ENCODE results near the gene CENPP. TPM values are rescaled to one million over a fixed set of nuclear protein-coding genes. Genes with fewer than 3 reads are reported as not detected.

CENPP gene
- total RNA-seq, 4 donors from 2014 or later, result 0.37 to 7.1 (median 3.2) TPM

DNA sequence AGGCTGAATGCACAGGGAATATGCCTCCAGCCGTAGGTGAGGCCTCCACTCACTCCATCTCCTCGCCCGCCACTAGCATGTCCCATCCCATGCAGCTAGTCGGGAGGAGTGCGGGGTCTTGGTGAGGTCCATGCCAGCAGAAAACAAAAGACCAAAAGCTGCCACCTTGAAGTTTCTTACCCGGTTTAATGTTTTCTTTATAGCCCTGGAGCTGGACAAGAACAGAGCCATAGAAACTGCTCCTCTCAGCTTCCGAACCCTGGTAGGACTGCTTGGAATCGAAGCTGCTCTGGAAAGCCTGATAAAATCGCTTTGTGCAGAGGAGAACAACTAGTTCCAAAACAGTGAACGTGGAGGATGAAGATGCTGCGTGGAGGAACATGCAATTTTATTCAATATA is 287.1 kb downstream of the CENPP start:
- no peak for TF ChIP-seq EP300 (IDR thresholded peaks at IDR 0.05; ENCODE audit: low read depth)
- TF ChIP-seq, protein P1, sequence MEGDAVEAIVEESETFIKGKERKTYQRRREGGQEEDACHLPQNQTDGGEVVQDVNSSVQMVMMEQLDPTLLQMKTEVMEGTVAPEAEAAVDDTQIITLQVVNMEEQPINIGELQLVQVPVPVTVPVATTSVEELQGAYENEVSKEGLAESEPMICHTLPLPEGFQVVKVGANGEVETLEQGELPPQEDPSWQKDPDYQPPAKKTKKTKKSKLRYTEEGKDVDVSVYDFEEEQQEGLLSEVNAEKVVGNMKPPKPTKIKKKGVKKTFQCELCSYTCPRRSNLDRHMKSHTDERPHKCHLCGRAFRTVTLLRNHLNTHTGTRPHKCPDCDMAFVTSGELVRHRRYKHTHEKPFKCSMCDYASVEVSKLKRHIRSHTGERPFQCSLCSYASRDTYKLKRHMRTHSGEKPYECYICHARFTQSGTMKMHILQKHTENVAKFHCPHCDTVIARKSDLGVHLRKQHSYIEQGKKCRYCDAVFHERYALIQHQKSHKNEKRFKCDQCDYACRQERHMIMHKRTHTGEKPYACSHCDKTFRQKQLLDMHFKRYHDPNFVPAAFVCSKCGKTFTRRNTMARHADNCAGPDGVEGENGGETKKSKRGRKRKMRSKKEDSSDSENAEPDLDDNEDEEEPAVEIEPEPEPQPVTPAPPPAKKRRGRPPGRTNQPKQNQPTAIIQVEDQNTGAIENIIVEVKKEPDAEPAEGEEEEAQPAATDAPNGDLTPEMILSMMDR (IDR thresholded peaks at IDR 0.05), result no peak
- no peak for TF ChIP-seq POLR2A (IDR thresholded peaks at IDR 0.05)
- TF ChIP-seq POLR2AphosphoS5 (IDR thresholded peaks at IDR 0.05), result no peak
- no peak overlapping the region for H3K4me3 ChIP-seq
- H3K4me1 ChIP-seq, result peaks cover 4 to 44% (median 11%) of the 10 kb centered on the region in 4 donors
- H3K36me3 ChIP-seq, result no peaks in the 10 kb centered on the region
- in situ Hi-C loops (cut with MboI; ENCODE audit: low pct_ligation_motif_present in 1 of 4, low pct_unique_long_range_greater_than_20kb in 1 of 4, low sequenced_read_pairs in 3 of 4), result no loop called here
- intact Hi-C loops (cut with DNase I; ENCODE audit: low total_unique reads), result loop anchor here (10.0 kb wide), 1 partner anchor 108 kb away; no protein-coding TSS in a partner anchor
- no peaks in the 10 kb centered on the region for H3K27me3 ChIP-seq
- no peaks in the 10 kb centered on the region for H3K9me3 ChIP-seq
- WGBS, 2 donors (ENCODE audit: low coverage in 1 of 2), result 85 to 91% methylated on average over 10 to 11 of the region's 11 CpGs
- no peak overlapping the region for H3K27ac ChIP-seq
- no peak for DNase-seq

DNA sequence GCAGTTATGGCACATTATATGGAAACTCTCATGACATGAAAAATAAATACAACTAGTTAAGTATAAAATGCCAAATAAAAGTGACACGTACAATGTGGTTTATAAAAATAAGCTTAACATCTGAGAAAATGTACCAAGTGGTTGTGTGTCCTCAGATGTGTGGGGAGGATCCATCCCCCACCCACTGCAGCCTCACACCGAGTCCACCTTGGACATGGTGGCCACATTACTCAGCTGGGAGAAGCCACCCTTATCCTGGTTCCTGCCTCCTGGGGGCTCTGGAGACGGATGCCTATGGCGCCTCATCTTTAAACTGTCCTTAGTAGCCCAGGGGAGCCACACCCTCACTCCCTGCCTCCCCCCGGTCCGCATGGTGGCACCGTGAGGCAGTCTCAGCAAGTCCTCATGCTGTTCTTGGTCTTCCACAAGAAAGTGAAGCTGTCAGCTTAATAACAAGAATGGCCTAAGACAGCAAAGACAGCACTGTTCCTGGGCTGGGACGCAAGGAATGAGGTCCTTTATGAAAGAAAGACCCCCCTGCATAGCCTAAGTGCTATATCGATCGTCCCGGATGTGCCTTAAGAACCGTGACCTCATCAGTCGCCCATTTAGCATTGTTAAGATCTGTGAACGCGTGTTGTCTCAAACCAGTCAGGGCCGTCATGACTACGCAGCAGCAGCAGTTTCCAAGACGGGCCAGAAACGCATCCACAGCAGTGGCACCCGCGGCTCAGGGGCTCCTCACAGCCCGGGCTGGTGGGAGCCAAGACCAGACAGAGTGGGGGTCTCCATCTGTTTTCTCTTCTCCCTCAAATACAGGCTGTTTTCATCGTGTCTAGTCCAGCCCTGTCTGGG is 287.7 kb downstream of the CENPP start:
- Histone ChIP-seq H3K27ac (no peak overlapping the region), H3K9me3 (no peaks in the 10 kb centered on the region), H3K4me3 (no peak overlapping the region), H3K4me1 (peaks cover 4 to 48% (median 12%) of the 10 kb centered on the region in 4 donors), H3K36me3 (no peaks in the 10 kb centered on the region), H3K27me3 (no peaks in the 10 kb centered on the region)
- 98% methylated on average over 16 to 23 of the region's 23 CpGs for WGBS, 2 donors (ENCODE audit: low coverage in 1 of 2)
- in situ Hi-C loops (cut with MboI; ENCODE audit: low pct_ligation_motif_present in 1 of 4, low pct_unique_long_range_greater_than_20kb in 1 of 4, low sequenced_read_pairs in 3 of 4), result no loop called here
- no peak for TF ChIP-seq POLR2A (IDR thresholded peaks at IDR 0.05)
- TF ChIP-seq EP300 (IDR thresholded peaks at IDR 0.05; ENCODE audit: low read depth), result no peak
- TF ChIP-seq, protein P1 (IDR thresholded peaks at IDR 0.05), result no peak
- no peak for TF ChIP-seq POLR2AphosphoS5 (IDR thresholded peaks at IDR 0.05)
- no peak for DNase-seq
- intact Hi-C loops (cut with DNase I; ENCODE audit: low total_unique reads), result loop anchor here (10.0 kb wide), 1 partner anchor 109 kb away; no protein-coding TSS in a partner anchor

DNA sequence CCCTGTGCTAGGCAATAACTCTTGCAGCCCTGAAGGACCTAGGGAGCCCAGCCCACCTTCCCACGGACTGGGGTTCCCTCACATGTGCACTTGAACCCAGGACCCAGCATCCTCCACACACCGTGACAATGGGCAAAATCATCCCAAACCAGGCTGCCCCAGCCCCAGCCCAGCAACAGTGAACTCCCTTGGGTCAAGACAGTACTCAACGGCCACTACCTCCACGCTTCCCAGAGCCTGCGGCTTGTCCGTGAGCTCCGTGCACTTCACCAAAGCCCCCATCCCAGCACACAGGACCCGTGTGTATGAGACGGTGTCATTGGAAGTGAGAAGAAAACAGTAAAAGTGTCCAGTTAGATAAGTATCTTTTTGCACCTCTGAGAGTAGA is 288.4 kb downstream of the CENPP start:
- no peak for TF ChIP-seq POLR2AphosphoS5 (IDR thresholded peaks at IDR 0.05)
- TF ChIP-seq POLR2A (IDR thresholded peaks at IDR 0.05), result no peak
- TF ChIP-seq, protein P1 (IDR thresholded peaks at IDR 0.05), result no peak
- no peak for TF ChIP-seq EP300 (IDR thresholded peaks at IDR 0.05; ENCODE audit: low read depth)
- no peak for DNase-seq
- Histone ChIP-seq H3K4me1 (peaks cover 2 to 47% (median 10%) of the 10 kb centered on the region in 4 donors), H3K9me3 (no peaks in the 10 kb centered on the region), H3K4me3 (no peak overlapping the region), H3K36me3 (no peaks in the 10 kb centered on the region), H3K27me3 (no peaks in the 10 kb centered on the region), H3K27ac (peak overlapping the region in 1 of 4 donors; percentile 36)
- intact Hi-C loops (cut with DNase I; ENCODE audit: low total_unique reads) (loop anchor here (10.0 kb wide), 1 partner anchor 109 kb away; no protein-coding TSS in a partner anchor), in situ Hi-C loops (cut with MboI; ENCODE audit: low pct_ligation_motif_present in 1 of 4, low pct_unique_long_range_greater_than_20kb in 1 of 4, low sequenced_read_pairs in 3 of 4) (no loop called here)
- WGBS, 2 donors (ENCODE audit: low coverage in 1 of 2), result 81 to 98% methylated on average over 3 to 9 of the region's 9 CpGs

DNA sequence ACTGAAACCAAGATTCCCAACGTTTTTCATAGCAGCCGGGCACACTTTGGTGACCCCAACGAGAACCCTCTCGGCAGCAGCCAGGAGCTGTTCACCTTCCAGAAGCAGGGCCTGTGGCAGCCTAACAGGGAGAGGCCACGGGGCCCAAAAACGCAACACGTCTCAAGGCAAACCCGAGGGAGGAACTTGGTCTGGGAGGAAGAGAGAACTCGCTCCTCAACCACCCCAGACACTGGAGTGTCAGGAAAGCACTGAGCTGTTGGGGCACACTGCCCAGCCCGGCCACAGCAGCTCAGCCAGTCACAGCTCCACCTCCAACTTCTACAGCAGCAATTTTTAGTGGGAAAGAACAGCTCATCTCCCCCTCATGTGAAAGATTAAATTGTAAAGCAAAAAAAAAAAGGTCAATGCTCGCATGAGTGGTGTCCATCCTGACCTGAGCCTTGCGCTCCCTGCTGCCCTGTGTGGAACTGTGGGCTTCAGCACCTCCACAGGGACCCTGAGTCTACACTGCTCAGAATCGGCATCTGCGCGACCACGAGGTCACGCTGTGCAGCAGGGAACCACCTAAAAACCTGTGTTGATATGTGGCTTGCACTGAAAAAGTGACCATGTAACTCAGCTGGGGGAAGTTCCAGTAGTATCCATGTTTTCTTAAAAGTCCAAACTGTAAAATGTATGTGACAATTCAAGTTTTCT is 289.2 kb downstream of the CENPP start:
- Histone ChIP-seq H3K36me3 (no peaks in the 10 kb centered on the region), H3K4me1 (peaks cover 0 to 42% (median 7%) of the 10 kb centered on the region in 4 donors), H3K4me3 (no peak overlapping the region), H3K27ac (peak overlapping the region; percentile 61 to 87 (median 73)), H3K9me3 (no peaks in the 10 kb centered on the region), H3K27me3 (no peaks in the 10 kb centered on the region)
- TF ChIP-seq POLR2AphosphoS5 (IDR thresholded peaks at IDR 0.05), result no peak
- TF ChIP-seq EP300 (IDR thresholded peaks at IDR 0.05; ENCODE audit: low read depth), result no peak
- TF ChIP-seq, protein P1 (IDR thresholded peaks at IDR 0.05), result no peak
- TF ChIP-seq POLR2A (IDR thresholded peaks at IDR 0.05), result no peak
- no peak for DNase-seq
- in situ Hi-C loops (cut with MboI; ENCODE audit: low pct_ligation_motif_present in 1 of 4, low pct_unique_long_range_greater_than_20kb in 1 of 4, low sequenced_read_pairs in 3 of 4), result no loop called here
- intact Hi-C loops (cut with DNase I; ENCODE audit: low total_unique reads), result loop anchor here (10.0 kb wide), 1 partner anchor 110 kb away; no protein-coding TSS in a partner anchor
- 83% methylated on average over 17 of the region's 17 CpGs; no CpG with 5 or more reads in 1 of the 2 donors for WGBS, 2 donors (ENCODE audit: low coverage in 1 of 2)

Data from transverse colon (tissue), 4 donors.